Measurements from ENCODE around the gene DCTD. TPM values are rescaled to one million over a fixed set of nuclear protein-coding genes. Genes with fewer than 3 reads are reported as not detected.

Gene DCTD
- total RNA-seq, 1 experiment from 2014 or later = 100 TPM

DNA sequence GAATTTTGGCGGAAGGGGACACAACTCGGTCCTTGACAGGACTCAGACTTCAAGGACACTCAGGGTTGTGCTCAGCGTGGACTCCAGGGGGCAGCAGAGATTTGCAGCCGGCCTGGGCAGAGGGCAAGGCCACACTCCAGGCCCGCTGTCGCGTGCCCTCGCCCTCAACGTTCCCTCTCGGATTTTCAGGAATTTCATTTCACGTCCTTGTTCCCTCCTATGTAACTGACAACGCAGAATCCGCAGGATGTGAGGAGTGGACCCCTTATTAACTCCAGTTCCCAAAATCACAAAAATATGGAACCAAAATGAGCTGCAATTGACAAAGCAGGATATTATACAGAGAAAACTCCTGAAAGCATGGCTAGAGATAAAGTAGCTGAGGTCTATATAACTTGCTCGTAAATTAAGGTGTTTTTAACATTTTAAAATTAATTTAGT, 21.0 kb upstream of the DCTD start:
- no peak overlapping the region for H2BK120ac ChIP-seq (ENCODE audit: low read depth, low read length, poor library complexity, severe bottlenecking)
- H2AK5ac ChIP-seq (ENCODE audit: insufficient read length, low read length) = no peak overlapping the region
- WGBS (ENCODE audit: extremely low coverage, insufficient read length, low lambda C conversion rate) = no CpG with 5 or more reads among the region's 14 CpGs
- H2BK5ac ChIP-seq (ENCODE audit: insufficient read length, low read length) = no peak overlapping the region
- H3K4ac ChIP-seq (ENCODE audit: low read depth, low read length) = no peak overlapping the region
- no peak overlapping the region for H3K4me2 ChIP-seq (ENCODE audit: insufficient read depth, insufficient read length, low read length)
- H3K56ac ChIP-seq (ENCODE audit: insufficient read length, low read depth, low read length) = no peak overlapping the region
- no peaks in the 10 kb centered on the region for H3K23me2 ChIP-seq (ENCODE audit: insufficient read length, low read depth, low read length, poor library complexity, severe bottlenecking)
- no peaks in the 10 kb centered on the region for H3K27me3 ChIP-seq (ENCODE audit: insufficient read depth, low read length)
- Mint-ChIP-seq H3K4me1 (peaks cover 14 to 18% of the 10 kb centered on the region in 2 experiments), H3K27ac (no peak overlapping the region), H3K27me3 (ENCODE audit: low read depth) (peaks cover 7% of the 10 kb centered on the region), H3K36me3 (ENCODE audit: insufficient read depth in 1 of 3, low read depth in 3 of 3) (no peaks in the 10 kb centered on the region), H3K9me3 (no peaks in the 10 kb centered on the region; a peak in 1 of 5 replicates), H3K4me3 (no peak overlapping the region)
- no peak overlapping the region for H2AFZ ChIP-seq (ENCODE audit: low read length)
- H3K9me3 ChIP-seq (ENCODE audit: control insufficient read depth, low read depth, low read length) = no peaks in the 10 kb centered on the region
- no peaks in the 10 kb centered on the region for H3K79me1 ChIP-seq (ENCODE audit: insufficient read depth, low read depth, low read length, poor library complexity, severe bottlenecking)
- H3K27ac ChIP-seq (ENCODE audit: insufficient read length, low read depth, low read length) = no peak overlapping the region
- H4K5ac ChIP-seq (ENCODE audit: insufficient read length, low read depth, low read length) = no peak overlapping the region
- no peak overlapping the region for H3K18ac ChIP-seq (ENCODE audit: insufficient read length, low read depth, low read length)
- no peak overlapping the region for H2BK15ac ChIP-seq (ENCODE audit: low read depth, low read length)
- no peak overlapping the region for H3K14ac ChIP-seq (ENCODE audit: insufficient read depth, low read length)
- no peaks in the 10 kb centered on the region for H4K20me1 ChIP-seq (ENCODE audit: control insufficient read depth, insufficient read depth, insufficient read length)
- no peak overlapping the region for H4K91ac ChIP-seq (ENCODE audit: insufficient read length, low read depth, low read length)
- peak; percentile 85 for DNase-seq
- no peak overlapping the region for H2BK12ac ChIP-seq (ENCODE audit: insufficient read length, low read depth, low read length)
- no peak overlapping the region for H3K23ac ChIP-seq (ENCODE audit: insufficient read length, low read depth, low read length)
- no peak overlapping the region for H4K8ac ChIP-seq (replicated peaks; ENCODE audit: insufficient read length, low read depth, low read length)
- H2BK20ac ChIP-seq (ENCODE audit: low read depth, low read length, poor library complexity, severe bottlenecking) = no peak overlapping the region
- no peaks in the 10 kb centered on the region for H3K4me1 ChIP-seq (ENCODE audit: insufficient read depth, low read length)
- TF ChIP-seq, protein P1, sequence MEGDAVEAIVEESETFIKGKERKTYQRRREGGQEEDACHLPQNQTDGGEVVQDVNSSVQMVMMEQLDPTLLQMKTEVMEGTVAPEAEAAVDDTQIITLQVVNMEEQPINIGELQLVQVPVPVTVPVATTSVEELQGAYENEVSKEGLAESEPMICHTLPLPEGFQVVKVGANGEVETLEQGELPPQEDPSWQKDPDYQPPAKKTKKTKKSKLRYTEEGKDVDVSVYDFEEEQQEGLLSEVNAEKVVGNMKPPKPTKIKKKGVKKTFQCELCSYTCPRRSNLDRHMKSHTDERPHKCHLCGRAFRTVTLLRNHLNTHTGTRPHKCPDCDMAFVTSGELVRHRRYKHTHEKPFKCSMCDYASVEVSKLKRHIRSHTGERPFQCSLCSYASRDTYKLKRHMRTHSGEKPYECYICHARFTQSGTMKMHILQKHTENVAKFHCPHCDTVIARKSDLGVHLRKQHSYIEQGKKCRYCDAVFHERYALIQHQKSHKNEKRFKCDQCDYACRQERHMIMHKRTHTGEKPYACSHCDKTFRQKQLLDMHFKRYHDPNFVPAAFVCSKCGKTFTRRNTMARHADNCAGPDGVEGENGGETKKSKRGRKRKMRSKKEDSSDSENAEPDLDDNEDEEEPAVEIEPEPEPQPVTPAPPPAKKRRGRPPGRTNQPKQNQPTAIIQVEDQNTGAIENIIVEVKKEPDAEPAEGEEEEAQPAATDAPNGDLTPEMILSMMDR (conservative IDR thresholded peaks at IDR 0.05) = peak; percentile 96
- H3K9ac ChIP-seq (ENCODE audit: extremely low read depth, insufficient read length, low read length) = no peak overlapping the region
- H3T11ph ChIP-seq (ENCODE audit: low read length) = no peak overlapping the region
- no peaks in the 10 kb centered on the region for H3K79me2 ChIP-seq (ENCODE audit: insufficient read depth, low read length)
